GM12891 (cell line): ENCODE measurements around the gene ATCAY.

Experiments used
- POLR2A ChIP-seq: IDR thresholded peaks from 2 replicates; pipeline ENCODE4 v1.6.1; 2011; ENCODE audit warnings: low read depth, low read length, control low read depth
- POLR2AphosphoS5 ChIP-seq: IDR thresholded peaks from 2 replicates; pipeline ENCODE4 v1.6.1; 2011; ENCODE audit warnings: low read depth, low read length, control low read depth
- SPI1 ChIP-seq: IDR thresholded peaks from 2 replicates; pipeline ENCODE4 v1.6.1; 2011; ENCODE audit warnings: low read depth, low read length, control low read depth
- TAF1 ChIP-seq: IDR thresholded peaks from 2 replicates; pipeline ENCODE4 v1.6.1; 2011; ENCODE audit warnings: low read depth, low read length, control low read depth

- TF ChIP-seq POLR2A (no peak), SPI1 (no peak), POLR2AphosphoS5 (no peak), TAF1 (no peak)
These were observed 11.6 kb upstream of the ATCAY start, which contains the start of gene ZFR2 for GRCh38 chr19:3868770-3869456.
